GM13976 (cell line): Measurements from ENCODE around the gene TPGS2.

Source experiments
- DNase-seq: peaks from one replicate; pipeline ENCODE4 v3.0.0; 2012; ENCODE audit warnings: low spot score
- in situ Hi-C: fragments of 300-500 bp; cut with MboI; formaldehyde crosslinking; loops from one replicate; pipeline ENCODE4 v1.12.0; 2022; ENCODE audit warnings: low sequenced_read_pairs, mixed read lengths, inconsistent platforms; ENCODE audit not compliant: unreplicated experiment
- TF ChIP-seq, protein P1 (sequence below): IDR thresholded peaks from 2 replicates; pipeline ENCODE4 v1.5.1; 2012; ENCODE audit warnings: borderline replicate concordance, mild to moderate bottlenecking; ENCODE audit not compliant: insufficient read depth; ENCODE audit errors: extremely low read depth, missing control alignments, control extremely low read depth

The TPGS2 gene

GRCh38 chr18:36811430-36811829 is 17.4 kb downstream of the TPGS2 start:
- DNase-seq: no peak
- TF ChIP-seq, protein P1, sequence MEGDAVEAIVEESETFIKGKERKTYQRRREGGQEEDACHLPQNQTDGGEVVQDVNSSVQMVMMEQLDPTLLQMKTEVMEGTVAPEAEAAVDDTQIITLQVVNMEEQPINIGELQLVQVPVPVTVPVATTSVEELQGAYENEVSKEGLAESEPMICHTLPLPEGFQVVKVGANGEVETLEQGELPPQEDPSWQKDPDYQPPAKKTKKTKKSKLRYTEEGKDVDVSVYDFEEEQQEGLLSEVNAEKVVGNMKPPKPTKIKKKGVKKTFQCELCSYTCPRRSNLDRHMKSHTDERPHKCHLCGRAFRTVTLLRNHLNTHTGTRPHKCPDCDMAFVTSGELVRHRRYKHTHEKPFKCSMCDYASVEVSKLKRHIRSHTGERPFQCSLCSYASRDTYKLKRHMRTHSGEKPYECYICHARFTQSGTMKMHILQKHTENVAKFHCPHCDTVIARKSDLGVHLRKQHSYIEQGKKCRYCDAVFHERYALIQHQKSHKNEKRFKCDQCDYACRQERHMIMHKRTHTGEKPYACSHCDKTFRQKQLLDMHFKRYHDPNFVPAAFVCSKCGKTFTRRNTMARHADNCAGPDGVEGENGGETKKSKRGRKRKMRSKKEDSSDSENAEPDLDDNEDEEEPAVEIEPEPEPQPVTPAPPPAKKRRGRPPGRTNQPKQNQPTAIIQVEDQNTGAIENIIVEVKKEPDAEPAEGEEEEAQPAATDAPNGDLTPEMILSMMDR: no peak
- in situ Hi-C loops: loop anchor here (25.0 kb wide), 1 partner anchor 724 kb away; no protein-coding TSS in a partner anchor

DNA sequence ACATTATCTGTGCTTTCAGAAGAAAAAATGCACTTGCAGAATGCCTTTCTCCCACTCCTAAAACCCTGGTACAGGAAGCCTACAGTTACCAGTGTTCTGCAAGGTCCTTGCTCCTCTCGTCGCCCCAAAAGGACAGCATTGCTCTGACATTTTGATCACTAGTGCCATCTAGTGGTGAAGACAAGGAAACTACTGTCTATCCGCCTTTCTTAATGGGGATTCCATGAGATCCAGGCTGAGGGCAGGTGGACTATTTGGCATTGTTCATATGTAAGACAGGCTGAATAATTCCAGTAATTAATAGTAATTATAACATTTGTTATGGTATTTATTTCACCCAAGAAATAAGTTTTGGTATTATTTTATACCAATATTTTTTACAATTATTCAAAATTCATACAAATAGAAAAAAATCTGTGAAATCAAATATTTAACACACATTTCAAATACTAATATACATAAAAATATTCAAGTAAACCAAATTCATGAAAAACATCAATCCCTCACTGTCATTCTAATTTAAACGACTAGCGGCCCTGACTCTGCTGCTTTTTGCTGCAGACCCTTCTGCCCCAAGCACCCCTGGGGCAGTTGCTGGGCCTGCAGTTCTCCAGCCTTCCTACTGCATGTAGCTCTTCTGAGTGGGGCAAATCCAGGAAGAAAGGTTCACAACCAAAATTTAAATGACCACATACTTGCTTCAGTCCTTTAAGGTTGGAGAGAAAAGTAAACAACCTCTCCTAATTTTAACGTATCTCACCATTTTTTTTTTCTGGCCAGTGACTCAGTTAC is 19.0 kb downstream of the TPGS2 start:
- TF ChIP-seq, protein P1: peak; percentile 74

GRCh38 chr18:36808681-36809080 is 20.1 kb downstream of the TPGS2 start:
- DNase-seq: no peak
- in situ Hi-C loops: loop anchor here (25.0 kb wide), 1 partner anchor 721 kb away; no protein-coding TSS in a partner anchor
- TF ChIP-seq, protein P1: no peak

More for the DNA sequence above, 19.0 kb downstream of the TPGS2 start:
- in situ Hi-C loops: loop anchor here (25.0 kb wide), 1 partner anchor 722 kb away; no protein-coding TSS in a partner anchor
- DNase-seq: peak; percentile 73

GRCh38 chr18:36805105-36805504 is 23.7 kb downstream of the TPGS2 start:
- in situ Hi-C loops: loop anchor here (25.0 kb wide), 1 partner anchor 718 kb away; no protein-coding TSS in a partner anchor
- no peak for DNase-seq
- TF ChIP-seq, protein P1: no peak

DNA sequence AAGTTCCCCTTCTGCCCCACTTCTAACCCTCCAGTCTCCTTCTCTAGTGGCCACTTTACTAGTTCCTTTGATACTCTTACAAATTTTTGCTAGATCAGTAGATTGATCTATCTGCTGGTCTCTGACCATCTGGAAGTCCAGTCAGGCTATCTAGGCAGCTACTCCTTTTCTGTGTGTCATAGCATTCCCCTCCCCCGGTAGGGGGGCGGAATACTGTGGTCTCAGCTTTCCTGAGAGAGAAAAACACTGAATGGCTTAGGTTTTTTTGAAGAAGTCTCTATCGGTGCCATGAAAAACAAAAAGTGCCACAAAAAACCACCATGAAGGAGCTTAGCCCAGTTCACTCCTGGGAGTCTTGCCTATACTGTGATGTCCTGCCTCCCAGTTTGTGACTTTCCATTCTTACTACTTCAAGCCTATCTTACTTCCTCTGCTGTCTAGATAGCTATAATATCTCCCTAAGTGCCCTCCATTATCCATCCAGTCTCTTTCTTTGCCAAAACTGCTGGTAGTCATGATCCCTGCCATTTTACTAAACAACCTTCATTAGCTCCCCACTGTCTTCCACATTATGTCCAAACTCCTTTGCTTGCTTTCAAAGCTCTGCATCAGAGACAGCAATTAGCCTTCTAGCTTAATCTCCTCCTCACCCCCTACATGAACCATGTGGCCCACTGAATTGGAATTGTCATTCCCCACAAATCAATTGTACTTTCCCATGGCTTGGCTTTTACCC is 29.9 kb downstream of the TPGS2 start:
- TF ChIP-seq, protein P1: no peak
- in situ Hi-C loops: no loop called here
- DNase-seq: no peak

- DNase-seq: no peak
- in situ Hi-C loops: no loop called here
- TF ChIP-seq, protein P1: no peak
Measured at GRCh38 chr18:36792634-36793283, 36.0 kb downstream of the TPGS2 start.
